OCI-LY7 (cell line): ENCODE results near the gene UBA5.

Source experiments
- EZH2phosphoT487 ChIP-seq: fragments of 200-600 bp; sonication (generic); IDR thresholded peaks from 2 replicates; pipeline ENCODE4 v1.6.1; 2018; ENCODE audit warnings: low read depth, borderline replicate concordance, mild to moderate bottlenecking, mixed run types, antibody characterized with exemption, low read length, moderate library complexity, mixed read lengths
- TF ChIP-seq, protein P1 (sequence below): fragments of 200-600 bp; sonication (generic); conservative IDR thresholded peaks from 2 replicates; pipeline ENCODE4 v1.5.1; 2014; ENCODE audit warnings: mild to moderate bottlenecking, antibody characterized with exemption, low read length, moderate library complexity, mixed read lengths

DNA sequence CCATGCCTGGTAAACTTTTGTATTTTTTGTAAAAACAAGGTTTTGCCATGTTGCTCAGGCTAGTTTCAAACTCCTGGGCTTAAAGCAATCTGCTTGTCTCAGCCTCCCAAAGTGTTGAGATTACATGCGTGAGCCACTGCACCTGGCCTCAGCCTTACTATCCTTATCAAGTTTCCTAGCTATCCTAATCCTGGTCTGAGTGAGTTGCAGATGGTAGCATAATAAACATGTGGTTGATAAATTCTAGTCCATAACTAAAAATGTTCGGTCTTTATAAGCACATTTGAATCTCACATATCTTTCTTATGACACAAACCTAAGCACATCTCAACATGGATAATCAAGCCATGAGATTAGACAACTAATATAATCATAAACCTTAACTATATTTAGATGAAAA, 43.6 kb downstream of the UBA5 start:
- TF ChIP-seq, protein P1, sequence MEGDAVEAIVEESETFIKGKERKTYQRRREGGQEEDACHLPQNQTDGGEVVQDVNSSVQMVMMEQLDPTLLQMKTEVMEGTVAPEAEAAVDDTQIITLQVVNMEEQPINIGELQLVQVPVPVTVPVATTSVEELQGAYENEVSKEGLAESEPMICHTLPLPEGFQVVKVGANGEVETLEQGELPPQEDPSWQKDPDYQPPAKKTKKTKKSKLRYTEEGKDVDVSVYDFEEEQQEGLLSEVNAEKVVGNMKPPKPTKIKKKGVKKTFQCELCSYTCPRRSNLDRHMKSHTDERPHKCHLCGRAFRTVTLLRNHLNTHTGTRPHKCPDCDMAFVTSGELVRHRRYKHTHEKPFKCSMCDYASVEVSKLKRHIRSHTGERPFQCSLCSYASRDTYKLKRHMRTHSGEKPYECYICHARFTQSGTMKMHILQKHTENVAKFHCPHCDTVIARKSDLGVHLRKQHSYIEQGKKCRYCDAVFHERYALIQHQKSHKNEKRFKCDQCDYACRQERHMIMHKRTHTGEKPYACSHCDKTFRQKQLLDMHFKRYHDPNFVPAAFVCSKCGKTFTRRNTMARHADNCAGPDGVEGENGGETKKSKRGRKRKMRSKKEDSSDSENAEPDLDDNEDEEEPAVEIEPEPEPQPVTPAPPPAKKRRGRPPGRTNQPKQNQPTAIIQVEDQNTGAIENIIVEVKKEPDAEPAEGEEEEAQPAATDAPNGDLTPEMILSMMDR: no peak
- TF ChIP-seq EZH2phosphoT487: no peak
